OCI-LY3 (cell line): ENCODE measurements around the gene MRPS2.

ENCODE experiments used
- CTCF ChIP-seq: fragments of 200-600, 300-600 bp; sonication (generic); IDR thresholded peaks from 2 replicates; pipeline ENCODE4 v1.5.1; 2014; ENCODE audit warnings: antibody characterized with exemption, low read length, low read depth
- EZH2phosphoT487 ChIP-seq: fragments of 200-600 bp; shearing (Covaris generic); IDR thresholded peaks from 2 replicates; pipeline ENCODE4 v1.6.1; 2018; ENCODE audit warnings: antibody characterized with exemption, mixed run types, low read depth

- TF ChIP-seq CTCF (no peak), EZH2phosphoT487 (no peak)
Measured at GRCh38 chr9:135522137-135522877, 21.8 kb downstream of the MRPS2 start.
